ENCODE data around the gene PCYT2.

DNA sequence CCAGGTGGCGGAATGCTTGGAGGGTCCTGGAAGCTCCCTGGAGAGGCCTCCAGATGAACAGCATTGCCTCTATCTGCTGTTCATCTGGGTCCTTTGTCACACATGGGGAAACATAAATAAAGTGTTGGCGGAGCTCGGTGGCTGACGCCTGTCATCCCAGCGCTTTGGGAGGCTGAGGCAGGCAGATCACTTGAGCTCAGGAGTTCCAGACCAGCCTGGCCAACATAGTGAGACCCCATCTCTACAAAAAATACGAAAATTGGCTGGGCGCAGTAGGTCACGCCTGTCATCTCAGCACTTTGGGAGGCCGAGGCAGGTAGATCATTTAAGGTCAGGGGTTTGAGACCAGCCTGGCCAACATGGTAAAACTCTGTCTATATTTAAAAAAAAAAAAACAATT lies 33.7 kb upstream of the PCYT2 start:
- TF ChIP-seq, protein P1, sequence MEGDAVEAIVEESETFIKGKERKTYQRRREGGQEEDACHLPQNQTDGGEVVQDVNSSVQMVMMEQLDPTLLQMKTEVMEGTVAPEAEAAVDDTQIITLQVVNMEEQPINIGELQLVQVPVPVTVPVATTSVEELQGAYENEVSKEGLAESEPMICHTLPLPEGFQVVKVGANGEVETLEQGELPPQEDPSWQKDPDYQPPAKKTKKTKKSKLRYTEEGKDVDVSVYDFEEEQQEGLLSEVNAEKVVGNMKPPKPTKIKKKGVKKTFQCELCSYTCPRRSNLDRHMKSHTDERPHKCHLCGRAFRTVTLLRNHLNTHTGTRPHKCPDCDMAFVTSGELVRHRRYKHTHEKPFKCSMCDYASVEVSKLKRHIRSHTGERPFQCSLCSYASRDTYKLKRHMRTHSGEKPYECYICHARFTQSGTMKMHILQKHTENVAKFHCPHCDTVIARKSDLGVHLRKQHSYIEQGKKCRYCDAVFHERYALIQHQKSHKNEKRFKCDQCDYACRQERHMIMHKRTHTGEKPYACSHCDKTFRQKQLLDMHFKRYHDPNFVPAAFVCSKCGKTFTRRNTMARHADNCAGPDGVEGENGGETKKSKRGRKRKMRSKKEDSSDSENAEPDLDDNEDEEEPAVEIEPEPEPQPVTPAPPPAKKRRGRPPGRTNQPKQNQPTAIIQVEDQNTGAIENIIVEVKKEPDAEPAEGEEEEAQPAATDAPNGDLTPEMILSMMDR (conservative IDR thresholded peaks at IDR 0.05 in 1 of 2, IDR thresholded peaks at IDR 0.05 in 1 of 2; ENCODE audit: low read depth in 1 of 2, low read length in 2 of 2): no peak
- no peak for TF ChIP-seq EZH2 (IDR thresholded peaks at IDR 0.05; ENCODE audit: low read length, missing control alignments)
